Tibial nerve (tissue), 4 donors: ENCODE measurements around the gene HOXB9. TPM values are rescaled to one million over a fixed set of nuclear protein-coding genes. Genes with fewer than 3 reads are reported as not detected.

ENCODE experiments used
- DNase-seq, 2 donors: peaks; one replicate each; pipeline ENCODE4 v3.0.0-alpha.2; 2019; ENCODE audit warnings: low spot score in 2 of 2
- H3K27ac ChIP-seq, 4 donors: fragments of 200-600 bp; sonication (generic) in 3 of 4; one replicate each; pipeline ENCODE4 v1.5.1; 2017 to 2019; ENCODE audit warnings: mild to moderate bottlenecking in 1 of 4
- H3K27me3 ChIP-seq, 2 donors: fragments of 200-600 bp; sonication (generic) in 1 of 2; one replicate each; pipeline versions ENCODE4 v1.5.1 to v1.6.0; 2017 to 2019
- H3K36me3 ChIP-seq, 3 donors: fragments of 200-600 bp; sonication (generic); one replicate each; pipeline ENCODE4 v1.5.1; 2018 to 2019
- H3K4me1 ChIP-seq, 4 donors: fragments of 200-600 bp; sonication (generic) in 3 of 4; one replicate each; pipeline ENCODE4 v1.5.1; 2017 to 2019
- H3K4me3 ChIP-seq, 4 donors: fragments of 200-600 bp; sonication (generic) in 3 of 4; one replicate each; pipeline ENCODE4 v1.5.1; 2017 to 2019; ENCODE audit warnings: mild to moderate bottlenecking in 1 of 4, moderate library complexity in 1 of 4
- H3K9me3 ChIP-seq, 4 donors: fragments of 200-600 bp; sonication (generic) in 3 of 4; one replicate each; pipeline ENCODE4 v1.5.1; 2017 to 2019
- CTCF ChIP-seq, 5 experiments: fragments of 200-600 bp in 3 of 5; fragments of 450-650 bp in 2 of 5; sonication (generic) in 3 of 5; IDR thresholded peaks; one replicate each; pipeline ENCODE4 v1.5.1; 2016 to 2019; ENCODE audit warnings: antibody characterized with exemption in 5 of 5, mild to moderate bottlenecking in 3 of 5, moderate library complexity in 2 of 5
- EP300 ChIP-seq, 2 donors: sonication (generic); formaldehyde crosslinking; IDR thresholded peaks; one replicate each; pipeline ENCODE4 v1.6.1; 2017; ENCODE audit warnings: antibody characterized with exemption in 2 of 2, mild to moderate bottlenecking in 1 of 2
- POLR2A ChIP-seq, 2 donors: fragments of 450-650 bp; IDR thresholded peaks; one replicate each; pipeline ENCODE4 v1.6.1; 2017; ENCODE audit warnings: antibody characterized with exemption in 2 of 2, mild to moderate bottlenecking in 2 of 2, moderate library complexity in 2 of 2
- WGBS, 2 donors: methylation state at CpG; one replicate each; pipeline ENCODE4 v1.1.5; 2018; 5-methylcytosine and 5-hydroxymethylcytosine counted together
- total RNA-seq, 4 donors: library from RNA; depleted of rRNA; stranded (reverse); fragments of >200 nt; gene quantifications; one replicate each; pipeline ENCODE4 v1.1.0, GENCODE V29; 2016

Gene HOXB9
- total RNA-seq, 4 donors from 2014 or later, result 0.21 to 0.30 TPM; not detected in 2

- Histone ChIP-seq H3K27me3 (peaks cover 0 to 100% of the 10 kb centered on the region in 2 donors), H3K27ac (no peak overlapping the region), H3K9me3 (no peaks in the 10 kb centered on the region), H3K4me1 (peaks cover 0 to 33% (median 7%) of the 10 kb centered on the region in 4 donors), H3K4me3 (no peak overlapping the region), H3K36me3 (no peaks in the 10 kb centered on the region)
- 62 to 69% methylated on average over 5 to 6 of the region's 6 CpGs for WGBS, 2 donors
- no peak for TF ChIP-seq POLR2A (IDR thresholded peaks at IDR 0.05)
- no peak for TF ChIP-seq CTCF (IDR thresholded peaks at IDR 0.05)
- no peak for TF ChIP-seq EP300 (IDR thresholded peaks at IDR 0.05)
- DNase-seq, result no peak
Observed at GRCh38 chr17:48620461-48621139, 5.6 kb downstream of the HOXB9 start.

GRCh38 chr17:48619826-48620449 is 6.2 kb downstream of the HOXB9 start:
- 47 to 50% methylated on average over 26 to 32 of the region's 32 CpGs for WGBS, 2 donors
- no peak for TF ChIP-seq POLR2A (IDR thresholded peaks at IDR 0.05)
- no peak for TF ChIP-seq CTCF (IDR thresholded peaks at IDR 0.05)
- no peak for TF ChIP-seq EP300 (IDR thresholded peaks at IDR 0.05)
- no peak overlapping the region for H3K27ac ChIP-seq
- no peaks in the 10 kb centered on the region for H3K9me3 ChIP-seq
- peaks cover 0 to 31% (median 2%) of the 10 kb centered on the region in 4 donors for H3K4me1 ChIP-seq
- H3K36me3 ChIP-seq, result no peaks in the 10 kb centered on the region
- no peak overlapping the region for H3K4me3 ChIP-seq
- no peak for DNase-seq
- H3K27me3 ChIP-seq, result peaks cover 0 to 100% of the 10 kb centered on the region in 2 donors

GRCh38 chr17:48618256-48618896 is 7.8 kb downstream of the HOXB9 start:
- peaks cover 0 to 100% of the 10 kb centered on the region in 2 donors for H3K27me3 ChIP-seq
- TF ChIP-seq POLR2A (IDR thresholded peaks at IDR 0.05) (no peak), EP300 (IDR thresholded peaks at IDR 0.05) (peak in 1 of 2 donors; percentile 21), CTCF (IDR thresholded peaks at IDR 0.05) (peak; percentile 91 to 97 (median 95))
- no peaks in the 10 kb centered on the region for H3K36me3 ChIP-seq
- H3K4me3 ChIP-seq, result peak overlapping the region in 1 of 4 donors; percentile 30
- 11 to 13% methylated on average over 25 of the region's 25 CpGs for WGBS, 2 donors
- no peak overlapping the region for H3K27ac ChIP-seq
- peak; percentile 83 to 86 for DNase-seq
- H3K4me1 ChIP-seq, result peaks cover 0 to 40% (median 5%) of the 10 kb centered on the region in 4 donors
- H3K9me3 ChIP-seq, result no peaks in the 10 kb centered on the region

GRCh38 chr17:48617471-48618255 is 8.5 kb downstream of the HOXB9 start:
- Histone ChIP-seq H3K27ac (no peak overlapping the region), H3K27me3 (peaks cover 0 to 98% of the 10 kb centered on the region in 2 donors)

More at GRCh38 chr17:48617471-48618255, 8.5 kb downstream of the HOXB9 start:
- Histone ChIP-seq H3K36me3 (no peaks in the 10 kb centered on the region), H3K4me1 (peaks cover 0 to 45% (median 9%) of the 10 kb centered on the region in 4 donors), H3K9me3 (no peaks in the 10 kb centered on the region), H3K4me3 (no peak overlapping the region)
- TF ChIP-seq POLR2A (IDR thresholded peaks at IDR 0.05) (no peak), CTCF (IDR thresholded peaks at IDR 0.05) (no peak), EP300 (IDR thresholded peaks at IDR 0.05) (no peak)
- no peak for DNase-seq
- WGBS, 2 donors, result 19 to 27% methylated on average over 42 to 43 of the region's 43 CpGs
